GM21619 (cell line): Measurements from ENCODE around the gene PNMT.
"Not testable (repeated sequence)": the region's sequence is repeated elsewhere in the genome, so short reads cannot be mapped to it uniquely, and the experiment has no call there.

Experiments used
- ATAC-seq: cut with Tn5 transposase; IDR thresholded peaks from one replicate; pipeline ENCODE4 v1.9.1; 2021; ENCODE audit not compliant: unreplicated experiment

Gene PNMT

GRCh38 chr17:39705786-39706348 lies 37.6 kb downstream of the PNMT start:
- ATAC-seq: no peak

- ATAC-seq: no peak
Observed at GRCh38 chr17:39706383-39706782, 38.1 kb downstream of the PNMT start.

- ATAC-seq: no peak
Observed at GRCh38 chr17:39706921-39707337, 38.7 kb downstream of the PNMT start.

GRCh38 chr17:39709319-39709997 lies 41.2 kb downstream of the PNMT start:
- ATAC-seq: no peak

- ATAC-seq: no peak
Observed at GRCh38 chr17:39709998-39710964, 42.0 kb downstream of the PNMT start.

GRCh38 chr17:39711071-39711470 lies 42.8 kb downstream of the PNMT start:
- not testable (repeated sequence) for ATAC-seq

- ATAC-seq: no peak
Observed at GRCh38 chr17:39711851-39712250, 43.6 kb downstream of the PNMT start.

- ATAC-seq: no peak
Observed at GRCh38 chr17:39714234-39714633, 46.0 kb downstream of the PNMT start.

- ATAC-seq: no peak
Observed at GRCh38 chr17:39715375-39716072, 47.3 kb downstream of the PNMT start.

- ATAC-seq: no peak
Observed at GRCh38 chr17:39716073-39716818, 48.0 kb downstream of the PNMT start.

GRCh38 chr17:39716879-39717536 lies 48.8 kb downstream of the PNMT start:
- no peak for ATAC-seq

- ATAC-seq: no peak
Observed at GRCh38 chr17:39717660-39718059, 49.4 kb downstream of the PNMT start.

- no peak for ATAC-seq
Observed at GRCh38 chr17:39719563-39720355, 51.5 kb downstream of the PNMT start.
